ENCODE data around the gene IL32. TPM values are rescaled to one million over a fixed set of nuclear protein-coding genes. Genes with fewer than 3 reads are reported as not detected.

IL32 gene
- polyA plus RNA-seq, 4 donors = 127 to 1,061 (median 507) TPM

Other genes with a start within 250 kb of the IL32 start
- gene PRSS21, start 248.4 kb upstream of the IL32 start, polyA plus RNA-seq = under 1 TPM in 2 of 4 donors, not detected in 2; 0.15 to 0.19 TPM
- 10 to 100 TPM in 3 of 4 donors, 1 to 10 TPM in 1; 5.2 to 19.9 (median 15.0) TPM for gene ZG16B, start 235.3 kb upstream of the IL32 start, polyA plus RNA-seq
- gene PRSS22, start 207.5 kb upstream of the IL32 start, polyA plus RNA-seq = 1 to 10 TPM in 2 of 4 donors, under 1 TPM in 2; 0.45 to 3.9 (median 1.1) TPM
- gene FLYWCH2, start 182.4 kb upstream of the IL32 start, polyA plus RNA-seq = 10 to 100 TPM in 3 of 4 donors, 1 to 10 TPM in 1; 9.1 to 30.2 (median 23.3) TPM
- gene FLYWCH1, start 153.7 kb upstream of the IL32 start, polyA plus RNA-seq = 10 to 100 TPM; 13.0 to 18.8 (median 14.9) TPM
- gene KREMEN2, start 101.4 kb upstream of the IL32 start, polyA plus RNA-seq = under 1 TPM in 3 of 4 donors, not detected in 1; 0.15 to 0.54 (median 0.47) TPM
- gene PAQR4, start 96.3 kb upstream of the IL32 start, polyA plus RNA-seq = 10 to 100 TPM in 2 of 4 donors, 1 to 10 TPM in 2; 1.4 to 19.4 (median 6.9) TPM
- gene PKMYT1, start 85.2 kb upstream of the IL32 start, polyA plus RNA-seq = 10 to 100 TPM in 2 of 4 donors, 1 to 10 TPM in 2; 2.5 to 24.7 (median 7.0) TPM
- gene CLDN9, start 52.7 kb upstream of the IL32 start, polyA plus RNA-seq = 1 to 10 TPM in 2 of 4 donors, under 1 TPM in 2; 0.76 to 2.7 (median 0.99) TPM
- gene CLDN6, start 47.5 kb upstream of the IL32 start, polyA plus RNA-seq = 10 to 100 TPM in 1 of 4 donors, under 1 TPM in 1, not detected in 2; 0.04 to 24.4 TPM
- 100 to 1,000 TPM in 2 of 4 donors, 10 to 100 TPM in 2; 27.4 to 259 (median 80.2) TPM for gene TNFRSF12A, start 45.3 kb upstream of the IL32 start, polyA plus RNA-seq
- gene HCFC1R1, start 41.7 kb upstream of the IL32 start, polyA plus RNA-seq = 100 to 1,000 TPM in 1 of 4 donors, 10 to 100 TPM in 3; 51.5 to 119 (median 57.0) TPM
- 10 to 100 TPM; 35.9 to 51.4 (median 45.0) TPM for gene THOC6, start 41.6 kb upstream of the IL32 start, polyA plus RNA-seq
- 10 to 100 TPM; 19.1 to 47.8 (median 33.5) TPM for gene BICDL2, start 28.7 kb upstream of the IL32 start, polyA plus RNA-seq
- 1 to 10 TPM in 1 of 4 donors, under 1 TPM in 3; 0.54 to 3.4 (median 0.78) TPM for gene MMP25, start 19.1 kb upstream of the IL32 start, polyA plus RNA-seq
- gene ZSCAN10, start 33.7 kb downstream of the IL32 start, polyA plus RNA-seq = under 1 TPM in 2 of 4 donors, not detected in 2; 0.03 to 0.46 TPM
- 10 to 100 TPM; 12.7 to 17.7 (median 16.2) TPM for gene ZNF205, start 46.9 kb downstream of the IL32 start, polyA plus RNA-seq
- 10 to 100 TPM; 10.8 to 12.8 (median 11.8) TPM for gene ZNF213, start 69.4 kb downstream of the IL32 start, polyA plus RNA-seq
- gene OR1F1, start 122.6 kb downstream of the IL32 start, polyA plus RNA-seq = not detected
- 10 to 100 TPM in 1 of 4 donors, 1 to 10 TPM in 3; 3.8 to 10.1 (median 4.8) TPM for gene ZNF200, start 169.5 kb downstream of the IL32 start, polyA plus RNA-seq
- gene MEFV, start 191.0 kb downstream of the IL32 start, polyA plus RNA-seq = under 1 TPM in 2 of 4 donors, not detected in 2; 0.49 to 0.58 TPM
- gene ZNF263, start 217.9 kb downstream of the IL32 start, polyA plus RNA-seq = 10 to 100 TPM; 11.0 to 45.3 (median 14.2) TPM
- 10 to 100 TPM in 1 of 4 donors, 1 to 10 TPM in 2, under 1 TPM in 1; 0.89 to 10.2 (median 1.9) TPM for gene TIGD7, start 239.8 kb downstream of the IL32 start, polyA plus RNA-seq
- gene ZNF75A, start 239.9 kb downstream of the IL32 start, polyA plus RNA-seq = 10 to 100 TPM; 12.2 to 41.7 (median 17.0) TPM